GM15510 (cell line): ENCODE measurements around the gene PTS.

Experiments
- POLR2A ChIP-seq: IDR thresholded peaks from 3 replicates; pipeline ENCODE4 v1.6.1; 2011; ENCODE audit warnings: borderline replicate concordance; ENCODE audit not compliant: insufficient read length; ENCODE audit errors: extremely low read depth

The PTS gene

GRCh38 chr11:112241486-112241885 lies 15.3 kb downstream of the PTS start:
- TF ChIP-seq POLR2A = no peak

GRCh38 chr11:112247201-112247600 lies 21.0 kb downstream of the PTS start:
- no peak for TF ChIP-seq POLR2A

- TF ChIP-seq POLR2A = no peak
Observed at GRCh38 chr11:112248201-112248600, 22.0 kb downstream of the PTS start.

- no peak for TF ChIP-seq POLR2A
Observed at GRCh38 chr11:112249871-112250610, 23.8 kb downstream of the PTS start.

GRCh38 chr11:112253605-112254242 lies 27.5 kb downstream of the PTS start:
- no peak for TF ChIP-seq POLR2A

- no peak for TF ChIP-seq POLR2A
Observed at GRCh38 chr11:112255067-112255720, 29.0 kb downstream of the PTS start.

- no peak for TF ChIP-seq POLR2A
Observed at GRCh38 chr11:112260490-112260889, 34.3 kb downstream of the PTS start, which contains the start of gene PLET1. TSS of gene PLET1 (minus strand) at chr11:112260860. CDS start at chr11:112260589, 271 bp downstream.

- no peak for TF ChIP-seq POLR2A
Observed at GRCh38 chr11:112265659-112266409, 39.6 kb downstream of the PTS start.

- TF ChIP-seq POLR2A = no peak
Observed at GRCh38 chr11:112266410-112266778, 40.2 kb downstream of the PTS start.

- no peak for TF ChIP-seq POLR2A
Observed at GRCh38 chr11:112267188-112267591, 41.0 kb downstream of the PTS start.

GRCh38 chr11:112268406-112268805 lies 42.2 kb downstream of the PTS start:
- TF ChIP-seq POLR2A = no peak

GRCh38 chr11:112269139-112269538 lies 42.9 kb downstream of the PTS start:
- no peak for TF ChIP-seq POLR2A

GRCh38 chr11:112270551-112271180 lies 44.4 kb downstream of the PTS start:
- no peak for TF ChIP-seq POLR2A

- no peak for TF ChIP-seq POLR2A
Observed at GRCh38 chr11:112271242-112271641, 45.0 kb downstream of the PTS start.
